Neural cell (in vitro differentiated cells): ENCODE results near the gene PLD4. TPM values are rescaled to one million over a fixed set of nuclear protein-coding genes. Genes with fewer than 3 reads are reported as not detected.

Source experiments
- polyA plus RNA-seq: library from polyadenylated mRNA; depleted of rRNA; stranded (reverse); fragments of >200 nt; gene quantifications from 2 replicates; pipeline ENCODE4 v1.2.3, GENCODE V29; 2014

The PLD4 gene
- polyA plus RNA-seq, 1 donor from 2014 or later, result not detected

Other genes with a start within 250 kb of the PLD4 start
- 0.02 and 0.08 TPM in 2 replicates for gene INF2, start 235.3 kb upstream of the PLD4 start, polyA plus RNA-seq
- 3.4 and 4.3 TPM in 2 replicates for gene ADSS1, start 200.7 kb upstream of the PLD4 start, polyA plus RNA-seq
- 171 and 180 TPM in 2 replicates for gene SIVA1, start 171.7 kb upstream of the PLD4 start, polyA plus RNA-seq
- 159 and 164 TPM in 2 replicates for gene AKT1, start 129.1 kb upstream of the PLD4 start, polyA plus RNA-seq
- not detected in 2 replicates for gene ZBTB42, start 123.8 kb upstream of the PLD4 start, polyA plus RNA-seq
- 11.6 and 13.2 TPM in 2 replicates for gene CEP170B, start 59.6 kb upstream of the PLD4 start, polyA plus RNA-seq
- 0.82 and 1.4 TPM in 2 replicates for gene AHNAK2, start 53.5 kb downstream of the PLD4 start, polyA plus RNA-seq
- 27.8 and 28.6 TPM in 2 replicates for gene CLBA1, start 60.9 kb downstream of the PLD4 start, polyA plus RNA-seq
- 5.4 and 9.1 TPM in 2 replicates for gene CDCA4, start 96.2 kb downstream of the PLD4 start, polyA plus RNA-seq
- not detected in 2 replicates for gene GPR132, start 140.6 kb downstream of the PLD4 start, polyA plus RNA-seq
- gene JAG2, start 243.9 kb downstream of the PLD4 start, polyA plus RNA-seq, result 20.3 and 31.5 TPM in 2 replicates